Measurements from ENCODE around the gene LTBP4.
"Not testable (repeated sequence)": the region's sequence is repeated elsewhere in the genome, so short reads cannot be mapped to it uniquely, and the experiment has no call there.

Gene LTBP4

DNA sequence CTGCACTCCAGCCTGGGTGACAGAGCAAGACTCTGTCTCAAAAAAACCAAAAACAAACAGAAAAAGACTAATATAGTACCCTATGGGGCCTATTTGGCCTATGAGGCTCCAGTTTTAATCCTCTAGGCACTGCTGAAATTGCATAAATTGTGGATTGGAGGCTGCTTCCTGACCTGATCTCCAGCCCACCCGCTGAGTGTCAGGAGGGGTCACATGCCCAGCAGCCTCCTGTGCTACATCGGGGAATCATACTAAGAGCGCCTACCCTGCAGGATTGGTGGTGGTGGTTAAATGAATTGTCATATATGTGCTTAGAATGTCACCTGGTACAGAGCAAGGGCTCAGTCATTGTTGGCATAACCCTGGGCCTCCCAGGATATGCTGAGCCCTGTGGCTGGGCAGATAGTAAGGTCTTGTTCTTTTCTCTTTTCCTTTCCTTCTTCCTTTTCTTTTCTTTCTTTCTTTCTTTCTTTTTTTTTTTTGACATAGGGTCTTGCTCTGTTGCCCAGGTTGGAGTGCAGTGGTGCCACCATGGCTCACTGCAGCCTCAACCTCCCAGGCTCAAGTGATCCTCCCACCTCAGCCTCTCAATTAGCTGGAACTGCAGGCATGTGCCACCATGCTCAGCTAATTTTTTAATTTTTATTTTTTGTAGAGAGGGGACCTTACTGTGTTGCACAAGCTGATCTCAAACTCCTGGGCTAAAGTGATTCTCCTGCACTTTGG lies 31.3 kb downstream of the LTBP4 start:
- DNase-seq = no peak

- DNase-seq = no peak
Observed at GRCh38 chr19:40633207-40633606, 32.0 kb downstream of the LTBP4 start.

GRCh38 chr19:40638327-40638726 lies 37.2 kb downstream of the LTBP4 start:
- DNase-seq = no peak

DNA sequence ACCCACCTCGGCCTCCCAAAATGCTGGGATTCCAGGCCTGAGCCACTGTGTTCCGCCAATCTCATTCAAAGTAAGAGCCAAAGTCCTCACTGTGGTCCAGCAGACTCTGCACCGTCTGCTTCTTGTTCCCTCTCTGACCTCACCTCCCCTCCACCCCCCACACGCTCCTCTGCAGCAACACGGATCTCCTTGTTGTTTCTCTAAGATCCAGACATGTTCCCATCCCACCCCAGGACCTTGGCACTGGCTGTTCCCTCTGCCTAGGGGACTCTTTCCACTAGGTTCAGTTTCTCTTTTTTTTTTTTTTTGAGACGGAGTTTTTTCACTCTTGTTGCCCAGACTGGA lies 38.4 kb downstream of the LTBP4 start:
- no peak for DNase-seq

DNA sequence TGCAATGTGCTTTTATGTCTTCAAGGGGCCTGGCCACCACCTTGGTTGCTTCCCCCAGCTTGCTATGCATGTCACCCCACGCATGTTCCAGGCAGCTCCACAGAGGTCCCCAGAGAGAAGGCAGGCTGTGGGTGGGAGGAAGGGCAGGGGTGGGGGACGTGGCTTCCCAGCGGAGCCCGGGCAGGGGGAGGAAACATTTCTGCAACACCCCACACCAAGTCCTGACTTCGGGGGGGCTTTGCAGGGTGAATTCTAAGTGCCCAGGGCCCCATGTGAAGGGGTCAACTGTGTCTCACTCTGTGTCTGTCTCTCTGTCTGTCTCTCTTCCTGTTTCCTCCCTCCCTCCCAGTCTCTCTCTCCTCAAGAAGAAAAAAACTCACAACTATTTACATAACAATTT lies 39.6 kb downstream of the LTBP4 start:
- DNase-seq = no peak

DNA sequence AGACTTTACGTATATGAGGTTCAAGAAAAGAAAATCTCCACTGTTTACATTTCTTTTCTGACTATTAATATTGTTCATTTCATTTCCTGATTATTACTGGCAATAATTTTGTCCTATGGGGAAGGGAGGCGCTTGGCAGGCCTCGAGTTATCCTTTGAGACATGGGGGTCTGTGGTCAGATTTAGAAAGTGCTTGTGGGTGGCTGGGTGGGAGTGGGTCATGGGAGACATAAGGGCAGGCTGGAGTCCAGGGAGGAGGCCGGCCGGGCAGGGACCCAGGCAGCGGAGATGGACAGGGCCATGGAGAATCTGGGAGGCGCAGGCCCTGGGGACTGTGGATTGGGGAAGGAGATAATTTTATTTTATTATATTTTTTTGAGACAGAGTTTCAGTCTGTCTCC lies 40.1 kb downstream of the LTBP4 start:
- no peak for DNase-seq

- no peak for DNase-seq
Observed at GRCh38 chr19:40642051-40642706, 41.0 kb downstream of the LTBP4 start.

DNA sequence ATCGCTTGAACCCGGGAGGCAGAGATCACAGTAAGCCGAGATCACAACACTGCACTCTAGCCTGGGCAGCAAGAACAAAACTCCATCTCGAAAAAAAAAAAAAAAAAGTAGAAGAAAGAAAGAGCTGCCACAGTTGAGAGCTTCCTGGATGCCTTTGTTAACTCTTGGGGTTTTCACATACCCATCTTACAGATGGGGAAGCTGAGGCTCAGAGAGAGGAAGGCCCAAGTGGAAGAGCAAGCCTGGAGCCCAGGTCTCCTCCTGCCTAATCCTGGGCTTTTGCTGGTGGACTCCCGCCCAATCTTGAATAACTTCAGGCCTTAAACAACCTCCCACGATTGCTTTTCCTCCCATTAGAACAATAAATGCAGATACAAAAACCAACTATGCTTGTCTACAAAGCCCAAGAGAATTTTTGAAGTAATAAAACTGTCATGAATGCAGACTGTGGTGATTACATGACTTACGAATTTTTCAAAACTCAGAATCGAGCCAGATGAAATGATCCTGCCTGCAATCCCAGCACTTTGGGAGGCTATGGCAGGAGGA lies 41.7 kb downstream of the LTBP4 start:
- DNase-seq = no peak

DNA sequence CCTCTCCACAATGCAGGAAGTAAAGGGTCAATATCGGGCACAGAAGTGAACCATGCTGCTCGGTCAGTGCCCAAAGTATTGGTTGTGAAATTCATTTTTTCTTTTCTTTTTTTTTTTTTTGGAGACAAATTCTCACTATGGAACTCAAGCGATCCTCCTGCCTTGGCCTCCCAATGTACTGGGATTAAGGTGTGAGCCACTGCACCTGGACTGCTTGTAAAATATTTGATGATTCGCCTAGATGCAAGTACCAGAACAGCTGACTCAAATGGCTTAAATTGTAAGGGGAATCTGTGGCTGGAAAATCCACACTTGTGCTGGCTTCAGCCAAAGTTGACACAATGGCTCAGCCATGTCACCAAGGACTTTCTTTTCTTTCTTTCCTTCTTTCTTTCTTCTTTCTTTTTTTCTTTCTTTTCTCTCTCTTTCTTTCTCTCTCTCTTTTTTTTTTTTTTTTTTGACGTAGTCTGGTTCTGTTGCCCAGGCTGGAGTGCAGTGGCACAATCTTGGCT lies 45.6 kb downstream of the LTBP4 start:
- no peak for DNase-seq

DNA sequence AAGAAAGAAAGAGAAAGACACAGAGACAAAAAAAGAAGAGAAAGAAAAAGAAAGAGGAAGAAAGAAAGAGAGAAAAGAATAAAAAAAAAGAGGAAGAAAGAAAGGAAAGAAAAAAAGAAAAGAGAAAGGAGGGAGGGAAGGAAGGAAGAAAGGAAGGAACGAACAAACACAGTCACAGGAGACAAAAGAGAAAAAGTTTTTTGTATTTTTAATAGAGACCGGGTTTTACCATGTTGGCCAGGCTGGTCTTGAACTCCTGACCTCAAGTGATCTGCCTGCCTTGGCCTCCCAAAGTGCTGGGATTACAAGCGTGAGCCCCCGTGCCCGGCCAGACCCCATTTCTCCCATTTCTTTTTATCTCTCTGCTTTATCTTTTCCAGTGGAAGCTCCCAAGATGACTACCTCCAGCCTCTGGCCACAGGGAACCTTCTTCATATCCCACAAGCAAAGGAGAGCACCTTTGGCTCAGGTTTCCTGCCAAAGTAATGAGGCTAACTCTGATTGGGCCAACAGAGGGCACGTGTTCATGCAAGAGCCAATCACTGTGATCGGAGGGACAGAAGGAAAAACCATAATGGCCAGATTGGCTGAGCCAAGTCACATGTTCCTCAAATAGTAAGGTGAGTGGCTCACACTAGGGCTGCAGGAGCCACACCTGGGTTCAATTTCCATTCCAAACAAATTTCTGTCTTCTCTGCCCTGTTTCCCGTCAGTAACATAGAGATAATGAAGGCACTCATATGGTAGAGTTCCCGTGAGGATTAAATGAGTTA lies 48.9 kb downstream of the LTBP4 start:
- DNase-seq = not testable (repeated sequence)

GRCh38 chr19:40650749-40651305 lies 49.7 kb downstream of the LTBP4 start:
- no peak for DNase-seq

GRCh38 chr19:40652303-40652702 lies 51.1 kb downstream of the LTBP4 start:
- not testable (repeated sequence) for DNase-seq

- DNase-seq = not testable (repeated sequence)
Observed at GRCh38 chr19:40655684-40656083, 54.5 kb downstream of the LTBP4 start.

DNA sequence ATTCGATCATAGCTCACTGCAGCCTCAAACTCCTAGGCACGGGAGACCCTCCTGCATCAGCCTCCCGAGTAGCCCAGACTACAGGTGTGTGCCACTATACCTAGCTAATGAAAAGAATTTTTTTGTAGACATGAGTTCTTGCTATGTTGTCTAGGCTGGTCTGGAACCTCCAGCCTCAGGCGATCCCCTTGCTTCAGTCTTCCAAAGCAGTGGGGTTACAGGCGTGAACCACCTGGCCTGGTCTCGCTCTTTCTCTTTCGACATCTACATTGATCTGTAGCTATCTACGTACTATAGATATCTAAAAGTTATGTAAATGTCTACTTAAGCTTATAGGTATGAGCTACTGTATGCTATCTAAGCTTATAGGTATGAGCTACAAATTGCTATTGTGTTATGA lies 56.9 kb downstream of the LTBP4 start:
- no peak for DNase-seq

DNA sequence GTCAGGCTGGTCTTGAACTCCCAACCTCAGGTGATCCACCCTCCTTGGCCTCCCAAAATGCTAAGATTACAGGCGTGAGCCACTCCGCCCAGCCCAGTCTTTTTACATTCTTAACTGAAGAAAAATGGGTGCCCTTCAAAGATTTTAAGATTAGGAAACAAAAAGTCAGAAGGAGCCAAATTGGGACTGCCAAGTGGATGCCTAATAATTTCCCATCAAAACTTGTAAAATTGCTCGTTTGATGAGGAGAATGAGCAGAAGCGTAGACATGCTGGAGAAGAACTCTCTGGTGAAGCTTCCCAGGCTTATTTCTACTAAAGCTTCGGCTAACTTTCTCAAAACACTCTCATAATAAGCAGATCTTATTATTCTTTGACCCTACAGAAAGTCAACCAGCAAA lies 57.9 kb downstream of the LTBP4 start:
- DNase-seq = no peak

- no peak for DNase-seq
Observed at GRCh38 chr19:40659566-40659965, 58.4 kb downstream of the LTBP4 start.

DNA sequence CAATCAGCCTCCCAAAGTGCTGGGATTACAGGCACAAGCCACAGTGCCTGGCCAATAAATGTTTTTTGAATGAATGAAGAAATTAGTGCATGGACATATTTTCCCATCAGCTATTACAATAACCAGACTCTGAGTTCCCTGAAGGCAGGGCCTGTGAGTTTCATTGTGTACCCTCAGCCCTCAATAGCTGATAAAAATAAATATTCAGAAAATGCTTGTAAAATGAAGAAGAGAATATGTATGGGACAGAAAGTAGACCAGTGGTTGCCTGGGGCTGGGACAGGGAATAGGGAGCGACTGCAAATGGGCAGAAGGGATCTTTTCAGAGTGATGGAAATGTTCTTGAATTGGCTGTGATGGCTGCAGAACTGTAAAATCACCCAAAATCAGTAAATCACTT lies 60.4 kb downstream of the LTBP4 start:
- DNase-seq = no peak

DNA sequence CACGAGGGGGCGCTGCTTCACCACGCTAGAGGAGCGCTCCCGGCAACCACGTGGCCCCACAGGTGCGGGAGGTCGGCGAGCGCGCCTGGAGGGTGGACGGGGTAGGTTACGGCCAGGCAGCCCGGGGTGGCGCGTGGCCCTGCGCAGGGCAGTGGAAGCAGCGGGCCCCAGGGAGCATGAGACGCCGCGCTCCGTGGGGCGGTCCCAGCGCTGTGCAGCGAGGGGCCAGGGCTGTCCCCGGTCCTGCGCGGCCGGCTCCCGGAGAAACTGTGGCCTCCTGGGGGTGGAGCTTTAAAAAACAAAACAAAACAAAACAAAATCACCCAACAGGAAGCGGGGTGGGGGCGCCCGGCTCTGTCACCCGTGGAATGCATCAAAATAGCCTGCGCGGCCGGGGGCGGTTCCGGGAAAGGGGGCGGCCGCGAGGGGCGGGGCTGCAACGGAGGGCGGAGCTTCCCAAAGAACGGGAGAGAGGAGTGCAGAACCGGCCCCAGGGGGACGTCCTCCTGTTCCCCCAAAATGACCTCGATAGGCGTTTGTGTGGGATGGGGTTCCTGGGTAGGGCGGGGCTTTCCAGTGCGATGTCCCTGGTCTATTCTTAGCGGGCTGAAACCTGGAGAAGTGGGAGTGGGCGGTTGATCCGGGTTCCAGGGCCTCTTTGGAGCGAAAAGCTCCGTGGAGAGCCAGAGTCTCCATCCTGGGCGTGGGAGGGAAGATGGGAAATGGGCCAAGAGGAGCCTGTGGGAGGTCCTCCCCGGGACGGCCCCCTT lies 61.9 kb downstream of the LTBP4 start:
- no peak for DNase-seq

- no peak for DNase-seq
Observed at GRCh38 chr19:40663695-40664692, 62.8 kb downstream of the LTBP4 start.

- no peak for DNase-seq
Observed at GRCh38 chr19:40666803-40667438, 65.8 kb downstream of the LTBP4 start.

DNA sequence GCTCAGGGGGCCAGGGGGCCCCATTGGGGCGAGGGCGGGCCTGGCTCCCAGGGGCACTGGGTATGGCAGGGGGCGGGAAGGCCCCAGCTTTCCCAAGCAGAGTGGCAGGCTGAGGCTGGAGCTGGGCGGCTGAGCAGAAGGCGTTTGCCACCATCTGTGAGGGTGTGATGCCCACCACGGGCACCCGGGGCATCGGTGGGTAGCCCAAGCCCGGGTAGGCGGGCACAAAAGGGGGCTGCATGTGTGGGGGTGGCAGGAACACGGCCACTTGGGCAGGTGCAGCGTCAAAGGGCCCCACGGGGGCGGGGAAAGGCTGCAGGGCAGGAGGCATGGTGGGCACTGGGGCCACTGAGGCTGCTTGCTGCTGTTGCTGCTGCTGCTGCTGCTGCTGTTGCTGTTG lies 66.4 kb downstream of the LTBP4 start:
- no peak for DNase-seq

All from SIG-M5 (cell line).